DMS53 treated with DMSO at 0.1 percent for 48 hours (cell line): Measurements from ENCODE around the gene TMEM38B.
A peak's percentile ranks its signal among the peaks of the same experiment; 100 is the strongest.

ENCODE experiments used
- DNase-seq: peaks from one replicate; lab custom pipeline; 2025; ENCODE audit not compliant: unreplicated experiment; lab: John Stamatoyannopoulos, UW

Gene TMEM38B, protein sequence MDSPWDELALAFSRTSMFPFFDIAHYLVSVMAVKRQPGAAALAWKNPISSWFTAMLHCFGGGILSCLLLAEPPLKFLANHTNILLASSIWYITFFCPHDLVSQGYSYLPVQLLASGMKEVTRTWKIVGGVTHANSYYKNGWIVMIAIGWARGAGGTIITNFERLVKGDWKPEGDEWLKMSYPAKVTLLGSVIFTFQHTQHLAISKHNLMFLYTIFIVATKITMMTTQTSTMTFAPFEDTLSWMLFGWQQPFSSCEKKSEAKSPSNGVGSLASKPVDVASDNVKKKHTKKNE

DNA sequence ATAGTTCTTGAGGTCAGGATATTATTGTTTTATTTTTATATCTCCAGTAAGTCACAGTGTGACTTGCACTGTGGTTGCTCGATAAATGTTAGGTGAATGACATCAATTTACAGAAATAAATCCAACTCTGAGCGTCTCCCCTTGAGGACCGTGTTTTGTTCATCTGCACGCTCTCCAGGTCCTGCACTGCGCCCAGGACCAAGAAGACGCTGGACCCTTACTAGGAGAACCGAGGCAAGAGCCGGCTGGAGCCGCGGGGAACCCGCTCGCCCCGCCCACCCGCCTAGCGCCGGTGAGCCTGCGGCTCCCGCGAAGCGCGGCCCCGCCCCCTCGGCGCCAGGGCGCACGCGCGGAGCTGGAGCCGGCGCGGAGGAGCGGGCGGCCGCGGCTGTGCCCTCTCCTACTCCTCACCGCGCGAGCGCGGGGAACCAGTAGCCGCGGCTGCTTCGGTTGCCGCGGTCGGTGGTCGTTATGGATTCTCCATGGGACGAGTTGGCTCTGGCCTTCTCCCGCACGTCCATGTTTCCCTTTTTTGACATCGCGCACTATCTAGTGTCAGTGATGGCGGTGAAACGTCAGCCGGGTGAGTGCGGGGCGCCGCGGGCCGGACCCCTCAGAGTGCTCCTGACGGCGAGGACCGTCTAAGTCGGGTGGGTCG, at the start of gene TMEM38B:
Gene TMEM38B, plus strand, starts transcription at position 352 of the 658 bp plus-strand sequence. Its CDS starts 120 bp downstream, at position 472.
- peak; percentile 38 for DNase-seq

DNA sequence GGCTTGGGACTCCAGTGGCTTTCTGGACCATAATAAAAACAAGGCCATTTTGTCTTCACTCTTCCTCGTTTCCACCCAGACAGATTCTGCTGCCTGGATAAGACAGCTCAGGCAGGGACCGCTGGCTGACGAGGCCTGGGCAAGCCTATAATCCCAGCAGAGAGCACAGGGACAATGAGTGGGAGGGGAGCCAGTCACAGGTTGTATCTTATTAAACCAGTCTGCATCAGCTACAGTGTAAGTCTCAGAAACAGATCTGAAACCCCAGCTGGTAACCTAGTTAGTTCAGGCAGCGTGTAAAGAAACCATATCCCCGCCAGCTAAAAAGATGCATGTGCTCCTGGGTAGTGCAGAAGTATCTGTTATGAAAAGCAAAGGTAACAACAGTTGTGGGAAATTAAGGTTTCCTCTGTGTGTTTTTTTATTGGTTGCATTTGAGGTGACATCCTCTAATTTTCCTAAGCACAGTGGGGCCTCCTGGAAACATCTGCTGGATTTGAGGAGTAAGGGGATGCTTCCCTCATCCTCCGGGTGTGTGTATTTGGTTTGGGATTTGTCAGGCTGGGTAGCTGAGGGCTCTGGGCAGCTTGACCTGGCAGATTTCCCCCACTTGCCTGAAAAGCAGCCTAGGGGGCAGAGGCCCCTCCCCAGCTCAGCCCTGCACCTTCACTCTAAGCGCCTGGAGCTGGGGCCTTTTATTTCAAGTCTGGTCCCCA, 47.3 kb upstream of the TMEM38B start:
- no peak for DNase-seq

DNA sequence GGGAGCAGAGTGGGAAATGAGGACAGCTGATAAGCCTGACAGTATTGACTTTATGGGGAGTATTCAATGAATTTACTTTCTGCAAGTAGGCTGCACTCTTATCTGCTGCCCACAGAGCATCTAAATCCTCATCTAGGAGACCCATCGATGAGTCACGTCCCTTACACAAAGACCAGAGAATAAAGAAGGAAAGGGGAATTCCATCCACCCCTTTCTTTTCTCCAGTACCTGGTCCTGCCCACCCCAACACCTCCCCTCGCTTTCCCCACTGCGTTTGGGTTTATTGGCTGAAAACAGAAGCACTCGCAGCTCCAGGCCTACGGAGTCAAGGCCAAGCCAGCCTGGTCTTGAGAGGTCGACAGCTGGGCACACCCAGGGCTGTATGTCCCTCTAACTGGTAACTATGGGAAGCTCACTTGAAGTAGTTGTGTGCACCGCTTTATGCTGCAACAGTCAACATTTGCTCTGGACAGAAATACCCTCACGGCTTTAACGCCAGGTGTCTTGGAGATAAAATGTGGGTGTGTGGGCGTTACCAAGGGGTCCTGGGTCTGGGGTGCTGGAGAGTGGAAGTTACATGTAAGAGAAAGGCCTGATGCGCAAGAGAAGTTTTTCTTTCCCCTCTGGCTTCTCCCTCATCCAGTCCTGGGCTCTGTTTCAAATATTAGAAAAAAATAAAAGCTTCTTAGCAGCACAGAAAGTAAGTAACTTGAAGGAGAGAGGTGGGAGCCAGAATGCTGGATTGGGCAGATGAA, 46.6 kb upstream of the TMEM38B start:
- no peak for DNase-seq

DNA sequence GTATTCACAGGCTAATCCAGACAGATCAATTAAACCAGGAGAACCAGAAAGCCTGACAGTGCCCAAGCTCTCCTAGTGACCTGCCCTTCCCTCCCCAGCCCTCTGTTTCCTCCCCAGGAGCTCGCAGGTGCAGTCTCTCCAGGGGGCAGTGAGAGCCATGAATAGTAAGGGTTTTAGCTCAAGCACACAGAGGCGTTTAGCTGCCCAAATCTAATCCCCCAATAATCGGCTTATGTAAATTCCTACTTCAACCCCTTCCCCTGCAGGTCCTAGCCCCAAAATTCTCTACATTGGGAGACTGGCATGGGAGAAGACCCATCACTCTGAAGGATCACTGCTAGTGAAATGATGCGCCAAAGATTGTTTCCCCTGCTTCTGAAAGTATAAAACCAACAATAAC, 42.5 kb upstream of the TMEM38B start:
- no peak for DNase-seq

DNA sequence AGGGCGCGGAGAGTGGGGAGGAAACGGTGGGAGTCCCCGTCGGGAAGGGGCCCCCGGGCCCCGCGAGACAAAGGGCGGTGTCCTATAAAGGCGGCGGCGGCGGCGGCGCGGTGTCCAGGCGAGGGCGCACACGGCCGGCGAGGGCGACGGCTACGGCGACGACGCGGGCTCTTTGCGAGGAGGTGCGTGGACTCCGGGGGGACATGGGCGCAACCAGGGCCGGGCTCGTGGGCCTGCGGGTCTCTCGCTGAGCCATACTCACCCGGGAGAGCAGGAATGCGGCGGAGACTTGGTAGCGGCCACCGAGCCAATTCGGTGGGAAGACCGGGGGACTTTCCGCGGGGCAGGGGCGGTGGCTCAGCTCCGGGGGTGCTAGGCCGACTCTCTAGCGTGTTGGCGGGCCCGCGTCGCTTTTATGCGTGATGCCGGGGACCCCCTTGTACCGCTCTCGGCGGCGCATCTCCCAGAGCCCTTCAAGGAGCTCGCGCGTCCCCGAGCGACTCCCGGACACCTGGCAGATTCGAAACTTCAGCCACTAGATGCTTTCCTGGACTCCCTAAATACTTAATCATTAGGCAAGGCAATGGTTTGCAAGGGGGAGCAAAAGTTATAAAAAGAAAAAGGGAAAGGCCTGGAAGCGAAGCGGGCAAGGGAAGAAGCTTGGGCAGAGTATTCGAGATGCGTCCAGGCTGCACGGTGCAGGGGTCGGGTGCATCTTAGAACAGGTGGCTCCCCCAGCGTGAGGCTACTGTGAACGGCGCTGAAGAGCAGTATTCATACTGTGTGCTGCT, 38.0 kb upstream of the TMEM38B start:
- peak; percentile 19 for DNase-seq

DNA sequence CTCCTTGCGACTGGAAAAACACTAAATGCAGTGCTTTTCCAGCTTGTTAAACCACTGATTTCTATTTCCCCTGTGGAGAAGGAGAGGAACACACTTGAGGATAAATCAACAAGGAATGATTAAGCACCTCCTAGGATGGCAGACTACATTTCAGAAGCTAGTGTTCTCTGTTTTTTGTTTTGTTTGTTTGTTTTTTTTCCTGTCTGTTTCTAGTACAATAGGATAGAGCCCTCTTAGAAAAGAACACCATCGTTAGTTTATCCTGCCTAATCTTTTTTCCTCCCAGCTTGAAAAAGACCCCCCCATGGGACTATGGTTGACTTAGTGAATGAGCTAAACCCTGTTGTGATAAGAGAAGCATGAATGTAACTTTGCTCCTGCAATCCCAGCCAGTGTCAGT, 36.0 kb upstream of the TMEM38B start:
- DNase-seq, result no peak

DNA sequence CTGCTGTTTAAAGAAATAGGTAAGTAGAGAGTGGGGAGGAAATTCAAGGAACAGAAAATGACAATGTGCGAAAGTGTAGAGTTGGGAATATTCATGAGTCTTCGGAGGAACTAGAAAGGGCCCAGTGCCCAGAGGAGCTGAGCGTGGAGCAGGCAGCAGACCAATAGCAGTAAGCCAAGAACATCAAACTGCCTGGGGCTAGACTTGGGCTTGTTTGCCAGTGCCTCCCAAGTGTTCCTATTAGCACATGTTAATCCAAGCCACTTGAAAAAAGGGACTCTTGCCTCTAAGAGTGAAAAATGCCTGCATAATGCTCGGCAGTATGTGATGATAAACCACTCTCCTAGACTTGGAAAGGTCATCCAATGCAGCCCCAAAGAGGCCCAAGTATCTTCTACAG, 33.3 kb upstream of the TMEM38B start:
- no peak for DNase-seq

DNA sequence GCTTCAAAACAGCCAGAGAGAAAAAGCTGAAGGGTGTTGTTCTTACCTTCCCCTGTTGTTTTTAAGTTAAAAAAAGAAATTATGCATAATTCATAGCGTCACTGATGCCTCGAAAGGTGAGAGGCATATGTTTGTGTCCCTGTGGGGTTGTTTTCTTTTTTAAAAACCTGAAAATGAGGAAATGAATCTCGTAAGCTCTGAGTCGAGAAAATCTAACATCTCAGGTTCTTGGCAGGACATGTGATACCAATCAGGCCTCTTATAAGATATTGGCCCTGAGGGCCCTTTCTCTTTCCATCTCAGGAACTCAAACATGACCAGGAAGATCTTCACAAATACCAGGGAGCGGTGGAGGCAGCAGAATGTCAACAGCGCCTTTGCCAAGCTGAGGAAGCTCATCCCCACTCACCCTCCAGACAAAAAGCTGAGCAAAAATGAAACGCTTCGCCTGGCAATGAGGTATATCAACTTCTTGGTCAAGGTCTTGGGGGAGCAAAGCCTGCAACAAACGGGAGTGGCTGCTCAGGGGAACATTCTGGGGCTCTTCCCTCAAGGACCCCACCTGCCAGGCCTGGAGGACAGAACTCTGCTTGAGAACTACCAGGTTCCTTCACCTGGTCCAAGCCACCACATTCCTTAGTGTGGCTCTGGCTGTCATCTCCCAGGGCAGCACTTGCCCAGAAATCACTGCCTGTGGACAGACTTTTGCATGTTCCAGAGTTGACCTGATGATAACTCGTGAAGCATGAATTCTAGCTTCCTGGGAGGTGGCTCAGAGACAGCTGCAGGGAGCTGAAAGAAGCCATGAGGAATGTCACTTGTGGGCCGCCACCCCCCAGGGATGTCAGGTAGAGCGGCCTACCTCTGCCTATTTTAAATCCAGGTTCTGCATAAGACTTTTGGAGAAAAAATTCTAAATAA, 31.9 kb upstream of the TMEM38B start, which contains the start of gene TAL2:
Gene TAL2, plus strand, starts transcription at position 274 of the 921 bp plus-strand sequence. Its CDS starts 40 bp downstream, at position 314.
- no peak for DNase-seq

DNA sequence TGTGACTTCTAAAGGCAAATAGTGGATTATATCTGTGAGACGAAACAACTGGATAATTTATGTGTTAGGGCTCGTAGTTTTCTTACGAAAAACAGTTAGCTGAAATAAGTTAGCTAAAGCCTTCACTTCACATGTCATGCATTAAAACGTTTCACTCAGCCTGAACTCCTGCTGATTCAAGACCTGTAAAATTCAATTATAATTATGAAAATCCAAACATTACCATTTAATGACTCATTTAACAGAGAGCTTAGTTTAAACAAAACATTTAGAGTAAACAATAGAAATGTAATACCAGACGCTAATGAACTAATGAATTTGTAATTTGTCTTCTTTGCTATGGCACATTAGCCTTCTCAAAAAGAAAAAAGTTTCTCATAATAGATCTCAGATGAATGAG, 30.4 kb upstream of the TMEM38B start:
- DNase-seq, result no peak

DNA sequence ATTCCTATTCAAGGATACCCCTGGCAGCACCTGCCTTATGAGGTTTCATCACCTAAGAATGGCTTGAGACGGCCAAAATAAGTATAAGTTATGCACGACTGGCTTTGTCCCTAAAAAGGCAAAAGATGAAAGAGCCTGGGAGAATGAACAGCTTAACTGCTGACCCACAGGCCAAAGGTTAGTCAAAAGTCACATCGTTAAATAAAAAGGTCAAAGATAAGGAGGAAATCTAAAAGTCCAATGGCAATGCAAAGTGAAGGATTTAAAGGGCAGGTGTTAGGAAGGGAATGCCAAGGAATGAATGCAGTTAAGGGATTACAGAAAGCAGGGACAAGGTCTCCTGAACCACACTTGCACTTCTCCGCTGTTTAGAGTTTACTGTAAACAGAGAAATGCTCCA, 26.5 kb upstream of the TMEM38B start:
- no peak for DNase-seq

DNA sequence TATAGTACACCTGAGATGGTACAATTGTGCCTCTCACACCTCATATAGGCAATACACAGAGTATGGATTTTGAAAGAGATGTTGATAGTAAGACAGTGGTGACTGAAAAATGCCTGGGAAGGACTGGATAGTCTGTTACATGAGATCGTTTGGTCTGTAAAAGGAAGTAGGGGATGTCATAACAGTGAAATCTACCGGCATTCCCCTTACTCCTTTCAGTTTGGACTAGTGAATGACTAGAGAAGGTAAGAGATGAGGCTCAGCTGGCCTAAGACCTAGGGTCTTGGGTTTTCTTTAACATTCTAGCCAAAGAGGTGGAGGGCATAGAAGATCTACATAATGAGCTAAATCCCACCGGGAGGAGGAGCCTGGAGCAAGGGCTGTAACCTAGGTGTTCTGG, 24.0 kb upstream of the TMEM38B start:
- no peak for DNase-seq

DNA sequence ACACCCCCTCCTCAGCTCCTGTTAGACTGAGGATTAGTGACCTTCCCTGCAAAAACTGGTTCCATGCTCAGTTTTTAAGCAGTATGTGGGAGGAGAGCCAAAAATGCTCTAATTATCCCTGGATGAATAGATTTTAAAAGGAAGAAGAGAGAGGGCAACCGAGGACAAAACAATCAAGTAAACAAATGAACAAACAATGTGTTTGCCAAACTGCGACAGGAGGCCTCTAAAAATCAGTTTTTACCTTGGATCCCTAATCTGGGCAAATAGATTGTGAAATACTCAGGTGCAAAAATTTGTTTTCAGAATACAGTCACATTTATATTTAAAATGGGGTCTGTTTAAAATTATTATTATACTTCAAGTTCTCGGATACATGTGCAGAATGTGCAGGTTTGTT, 23.6 kb upstream of the TMEM38B start:
- no peak for DNase-seq

DNA sequence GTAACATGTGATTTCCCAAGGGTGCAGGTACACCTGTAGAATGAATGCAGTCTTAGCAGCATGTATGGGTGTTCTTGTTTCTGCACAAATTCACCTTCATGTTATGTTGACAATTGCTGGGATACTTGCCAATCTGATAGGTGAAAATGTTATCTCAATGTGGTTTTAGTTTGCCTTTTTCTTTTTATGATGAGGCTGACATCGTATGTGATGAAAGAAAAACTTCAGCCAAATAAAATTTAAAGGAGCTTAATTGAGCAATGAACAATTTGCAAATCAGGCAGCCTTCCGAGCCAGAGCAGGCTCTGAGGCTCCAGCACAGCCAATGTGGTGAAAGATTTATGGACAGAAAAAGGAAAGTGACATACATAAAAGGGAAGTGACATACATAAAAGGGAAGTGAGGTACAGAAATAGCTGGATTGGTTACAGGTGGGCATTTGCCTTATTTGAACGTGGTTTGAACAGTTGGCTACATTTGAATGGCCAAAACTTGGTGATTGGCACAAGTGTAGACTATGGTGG, 21.6 kb upstream of the TMEM38B start:
- DNase-seq, result no peak

DNA sequence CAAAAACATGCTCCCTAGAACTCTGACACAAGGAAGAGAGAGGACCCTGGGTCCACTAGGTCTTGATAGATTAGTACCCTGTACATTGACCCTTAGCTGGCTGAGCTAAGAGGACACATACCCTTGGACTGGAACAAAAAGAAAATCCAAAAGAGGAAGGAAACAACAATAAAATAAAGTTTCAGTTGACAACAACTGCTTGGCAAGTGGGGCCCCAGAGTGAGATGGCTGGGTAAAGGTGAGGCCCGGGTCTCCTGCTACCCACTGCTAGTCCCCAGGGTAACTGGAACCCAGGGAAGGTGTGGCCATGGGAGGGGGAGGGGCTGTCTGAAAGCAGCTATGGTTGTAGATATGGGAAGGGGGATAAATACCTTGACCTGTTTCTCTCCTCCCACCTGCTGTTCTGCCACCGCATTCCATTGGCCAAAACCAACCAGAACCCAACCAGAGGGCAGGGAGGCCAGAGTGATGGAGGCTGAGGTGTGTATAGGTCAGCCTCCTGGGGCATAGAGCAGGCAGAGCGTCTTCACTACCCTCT, 20.4 kb upstream of the TMEM38B start:
- no peak for DNase-seq

DNA sequence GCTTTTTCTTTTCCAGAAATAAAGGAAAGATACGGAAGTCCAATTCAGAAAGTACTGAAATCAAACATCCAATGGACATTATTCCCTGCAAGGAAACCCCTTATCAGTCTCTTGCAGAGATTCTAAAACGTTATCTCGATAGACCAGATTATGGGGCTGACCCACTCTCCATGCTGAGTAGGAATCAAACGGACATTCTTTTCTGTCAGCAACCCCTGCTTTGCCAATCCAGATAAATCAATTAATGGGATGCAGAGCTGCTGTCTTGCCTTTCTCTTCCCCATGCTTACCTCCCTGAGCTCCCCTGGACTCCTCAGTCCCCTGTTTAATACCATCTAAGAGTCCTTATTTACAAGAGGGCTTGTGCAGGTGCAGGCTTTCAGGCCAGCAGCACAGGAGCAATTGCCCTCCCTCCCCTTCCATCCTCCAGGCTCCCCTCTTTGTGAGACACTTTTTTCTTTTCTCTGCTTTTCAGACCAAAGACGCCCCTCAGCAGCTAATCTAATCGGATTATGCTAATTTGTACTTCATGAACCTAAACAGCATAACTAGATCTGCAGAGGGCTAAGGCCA, 17.9 kb upstream of the TMEM38B start:
- DNase-seq, result no peak

DNA sequence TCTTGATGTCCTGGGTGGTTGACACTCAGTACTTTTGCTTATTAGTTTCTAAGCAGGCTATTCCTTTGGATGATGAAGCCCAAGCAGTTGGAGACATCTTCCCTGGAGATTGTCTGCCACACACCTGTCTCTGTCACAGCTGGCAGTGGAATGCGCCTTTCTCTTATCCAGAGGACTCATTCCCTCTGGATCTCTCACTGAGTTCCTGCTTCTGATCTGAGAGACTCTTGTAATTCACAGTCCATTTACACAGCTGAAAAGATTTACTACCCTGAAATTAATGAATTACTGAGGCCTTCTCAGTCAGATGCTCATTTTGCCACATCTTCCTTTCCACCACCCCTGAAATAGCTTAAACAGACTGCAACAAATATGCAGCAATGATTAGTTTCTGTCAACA, 16.2 kb upstream of the TMEM38B start:
- peak; percentile 1 for DNase-seq

DNA sequence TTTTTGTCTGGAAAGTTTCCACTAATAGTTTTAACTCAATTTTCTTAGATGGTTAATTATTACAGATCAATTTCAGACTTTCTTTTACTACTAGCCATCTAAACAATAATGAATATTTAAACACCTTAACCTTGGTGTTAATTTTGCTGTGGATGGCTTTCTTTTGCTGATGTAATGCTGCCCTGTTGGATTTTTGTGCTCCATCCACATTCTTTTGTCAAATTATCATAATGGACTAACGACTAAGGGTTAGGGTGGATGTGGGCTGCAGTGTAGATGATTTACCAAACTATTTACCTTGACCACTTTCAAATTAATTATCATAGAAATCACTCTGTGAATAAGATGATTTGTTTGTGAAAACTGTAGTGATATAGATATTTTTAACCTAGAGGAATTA, 15.6 kb upstream of the TMEM38B start:
- DNase-seq, result no peak

DNA sequence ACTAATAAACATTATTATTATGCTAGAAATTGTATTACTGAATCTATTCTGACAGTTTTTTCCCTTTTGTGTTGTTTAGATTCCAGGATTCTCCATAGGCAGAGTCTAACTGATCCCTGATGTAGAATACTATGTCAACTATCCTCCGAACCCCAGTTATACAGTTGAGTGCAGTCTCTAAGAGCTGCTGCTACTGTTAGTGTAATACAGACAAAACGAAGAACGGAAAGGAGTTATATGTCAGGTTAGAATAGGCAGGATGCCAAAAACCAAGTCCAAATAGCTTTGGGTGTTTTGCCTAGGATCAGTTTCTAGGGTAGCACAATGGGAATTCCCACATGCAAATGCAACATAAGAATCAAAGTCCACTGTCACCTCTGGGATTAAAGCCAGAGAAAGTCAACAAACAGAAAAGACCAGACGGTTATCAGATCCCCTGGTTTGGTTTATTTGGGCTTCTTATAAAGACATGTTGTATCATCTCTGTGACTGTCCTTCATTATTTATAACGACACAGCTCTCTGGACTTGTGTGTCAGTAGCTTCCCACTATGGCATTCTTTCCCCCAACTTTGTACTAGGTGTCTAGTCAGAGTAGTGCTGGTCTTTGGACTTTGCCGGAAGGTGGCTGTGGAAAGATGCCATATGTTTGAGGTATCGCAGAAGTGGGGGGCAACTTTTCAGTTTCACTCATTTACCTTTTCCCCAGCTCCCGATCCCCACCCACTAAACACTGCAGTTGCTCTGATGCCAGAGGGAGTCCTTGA, 14.9 kb upstream of the TMEM38B start:
- DNase-seq, result peak; percentile 47
